Measurements from ENCODE around the gene MLPH.

MLPH gene

DNA sequence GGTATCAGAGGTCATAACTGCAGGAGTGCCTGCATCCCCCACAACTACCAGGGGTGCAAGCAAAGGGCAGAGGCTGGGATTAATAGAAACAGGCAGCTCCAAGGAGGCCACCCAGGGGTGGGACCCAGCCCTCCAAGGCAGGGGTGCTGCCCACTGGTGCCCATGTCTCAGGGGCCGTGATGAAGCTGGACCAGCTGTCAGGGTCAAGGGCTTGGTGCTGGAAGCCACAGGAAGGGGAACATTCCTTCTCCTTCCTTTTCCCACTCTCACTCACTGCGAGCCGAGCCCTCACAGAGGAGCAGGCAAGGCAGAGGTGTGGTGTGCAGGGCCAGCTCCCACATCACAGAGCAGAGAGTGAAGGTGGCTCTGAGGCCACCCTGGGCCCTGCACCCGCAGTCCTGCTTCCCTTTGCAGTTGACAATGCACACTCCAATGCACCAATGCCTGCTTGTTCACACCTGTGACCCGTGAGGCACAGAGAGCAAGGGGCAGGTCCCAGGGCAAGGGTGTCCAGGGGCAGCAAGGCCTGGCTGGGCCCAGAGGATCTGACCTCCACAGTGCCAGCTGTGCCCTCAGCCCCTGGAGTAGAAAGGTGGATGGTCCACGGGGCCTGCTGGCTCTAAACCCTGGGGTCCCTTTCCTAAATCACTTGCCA, 28.7 kb downstream of the MLPH start:
- no peak for DNase-seq (ENCODE audit: low read depth in 4 of 4, low spot score in 1 of 4)

DNA sequence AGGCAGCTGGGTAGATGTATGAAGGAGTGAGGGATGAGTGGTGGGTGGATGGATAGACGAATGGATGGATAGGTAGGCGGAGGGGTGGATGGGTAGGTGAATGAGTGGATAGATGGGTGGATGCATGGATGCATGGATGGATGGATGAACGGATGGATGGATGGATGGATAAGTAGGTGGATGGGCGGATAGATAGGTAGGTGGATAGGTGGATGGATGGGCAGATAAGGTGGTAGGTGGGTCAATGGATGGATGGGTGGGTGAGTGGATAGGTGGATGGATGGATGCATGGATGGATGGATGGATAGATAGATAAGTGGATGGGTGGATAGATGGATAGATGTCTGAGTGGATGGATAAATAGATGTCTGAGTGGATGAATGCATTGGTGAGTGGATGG, 30.1 kb downstream of the MLPH start:
- no peak for DNase-seq (ENCODE audit: low read depth in 4 of 4, low spot score in 1 of 4)

GRCh38 chr2:237517990-237518389, 30.9 kb downstream of the MLPH start:
- no peak for DNase-seq (ENCODE audit: low read depth in 4 of 4, low spot score in 1 of 4)

GRCh38 chr2:237519506-237520245, 32.6 kb downstream of the MLPH start:
- no peak for DNase-seq (ENCODE audit: low read depth in 4 of 4, low spot score in 1 of 4)

GRCh38 chr2:237520290-237520689, 33.2 kb downstream of the MLPH start:
- DNase-seq (ENCODE audit: low read depth in 4 of 4, low spot score in 1 of 4) = no peak

DNA sequence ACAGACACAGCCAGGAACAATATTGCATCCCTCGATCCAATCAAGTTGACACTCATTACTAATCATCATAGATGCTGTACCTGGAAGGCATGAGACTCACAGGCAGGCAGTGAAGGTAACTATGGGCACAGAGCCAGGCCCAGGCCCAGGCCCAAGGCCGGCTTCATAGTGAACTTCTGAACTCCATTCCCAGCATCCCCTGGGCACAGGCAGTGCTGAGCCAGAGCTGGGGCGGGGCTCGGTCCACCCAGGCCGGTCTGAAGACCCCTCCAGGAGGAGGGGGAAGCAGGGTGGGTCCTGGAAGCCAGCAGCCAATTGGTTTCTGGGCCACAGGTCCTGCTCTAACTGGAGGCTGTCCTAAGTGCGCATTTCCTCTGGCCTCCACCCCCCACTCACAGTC, 37.6 kb downstream of the MLPH start:
- no peak for DNase-seq (ENCODE audit: low read depth in 4 of 4, low spot score in 1 of 4)

DNA sequence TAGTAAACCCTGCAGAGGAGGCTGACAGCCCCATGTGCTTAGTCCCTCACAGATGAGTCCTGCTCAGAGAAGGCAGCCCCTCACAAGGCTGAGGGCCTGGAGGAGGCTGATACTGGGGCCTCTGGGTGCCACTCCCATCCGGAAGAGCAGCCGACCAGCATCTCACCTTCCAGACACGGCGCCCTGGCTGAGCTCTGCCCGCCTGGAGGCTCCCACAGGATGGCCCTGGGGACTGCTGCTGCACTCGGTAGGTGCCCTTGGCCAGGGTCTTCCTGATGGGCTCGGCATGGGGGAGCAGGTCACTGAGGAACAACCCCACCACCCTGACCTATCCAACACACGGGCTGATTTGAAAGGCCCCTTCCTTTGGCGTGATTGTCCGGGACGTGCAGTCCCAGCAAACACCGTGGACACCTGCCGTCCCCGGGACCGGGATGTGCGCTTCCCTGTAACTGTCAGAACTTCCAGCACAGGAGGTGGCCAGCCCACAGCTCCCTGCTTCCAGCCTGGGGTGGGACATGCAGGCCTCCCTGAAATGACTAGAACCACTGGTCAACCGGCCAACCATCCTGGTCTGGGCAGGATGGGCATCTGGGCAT, 38.6 kb downstream of the MLPH start:
- no peak for DNase-seq (ENCODE audit: low read depth in 4 of 4, low spot score in 1 of 4)

- DNase-seq (ENCODE audit: low read depth in 4 of 4, low spot score in 1 of 4) = no peak
Observed at GRCh38 chr2:237527233-237527632, 40.2 kb downstream of the MLPH start.

DNA sequence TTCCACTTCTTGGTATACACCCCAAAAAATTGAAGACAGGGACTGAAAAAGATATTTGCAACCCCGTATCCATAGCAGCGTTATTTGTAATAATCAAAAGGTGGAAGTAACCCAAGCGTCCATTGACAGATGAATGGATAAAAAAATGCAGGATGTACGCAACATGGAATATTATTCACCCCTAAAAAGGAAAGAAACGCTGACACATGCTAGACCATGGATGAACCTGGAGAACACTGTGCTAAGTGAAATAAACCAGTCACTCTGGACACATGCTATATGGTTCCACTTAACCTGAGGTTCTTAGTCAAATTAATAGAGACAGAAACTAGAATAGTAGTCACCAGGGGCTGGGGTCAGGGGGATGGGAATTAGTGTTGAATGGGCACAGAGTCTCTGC, 40.7 kb downstream of the MLPH start:
- DNase-seq (ENCODE audit: low read depth in 4 of 4, low spot score in 1 of 4) = no peak

- no peak for DNase-seq (ENCODE audit: low read depth in 4 of 4, low spot score in 1 of 4)
Observed at GRCh38 chr2:237529452-237530402, 42.7 kb downstream of the MLPH start.

DNA sequence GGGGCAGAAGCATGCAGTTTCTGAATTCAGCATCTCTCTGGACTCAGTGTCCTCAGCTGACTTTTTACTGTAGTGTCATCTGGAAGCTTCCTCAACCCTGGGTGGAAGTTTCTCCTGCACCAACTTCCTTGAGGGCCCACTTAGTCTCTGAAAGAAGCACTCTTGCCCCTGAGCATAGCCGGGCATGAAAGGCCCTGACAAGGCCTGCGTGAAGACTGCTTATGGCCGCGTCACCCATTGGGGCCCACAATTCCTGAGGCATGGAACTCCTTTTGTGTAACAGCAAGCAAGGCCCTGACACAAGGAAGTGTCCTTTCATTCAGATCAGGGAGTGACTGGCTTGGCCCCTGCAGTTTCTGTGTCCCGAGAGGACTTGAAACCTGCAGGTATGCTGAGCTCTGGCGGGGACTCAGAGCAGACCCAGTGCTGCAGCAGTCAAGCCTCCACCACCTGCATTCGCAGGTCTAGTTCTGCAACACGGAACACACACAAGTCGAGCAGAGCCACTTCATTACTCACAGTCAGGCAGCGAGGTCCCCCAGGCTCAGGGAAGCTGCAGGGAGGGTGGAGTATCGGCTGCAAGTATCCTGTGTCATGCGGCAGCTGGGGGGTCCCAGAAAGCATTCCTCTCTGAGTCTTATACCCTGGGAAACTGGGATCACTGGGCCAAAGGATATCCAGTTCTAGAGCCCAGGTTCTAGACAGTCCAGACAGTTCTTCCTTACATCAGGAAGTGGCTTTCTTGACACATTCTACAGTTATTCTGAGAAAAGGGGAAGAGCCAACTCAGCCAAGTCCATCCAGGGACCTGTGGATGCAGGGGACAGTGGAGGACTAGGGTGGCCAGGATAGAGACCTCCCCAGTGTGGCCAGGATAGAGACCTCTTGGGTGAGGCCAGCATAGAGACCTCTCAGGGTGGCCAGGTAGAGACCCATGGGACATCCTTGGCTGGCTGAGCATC, 43.7 kb downstream of the MLPH start:
- no peak for DNase-seq (ENCODE audit: low read depth in 4 of 4, low spot score in 1 of 4)

DNA sequence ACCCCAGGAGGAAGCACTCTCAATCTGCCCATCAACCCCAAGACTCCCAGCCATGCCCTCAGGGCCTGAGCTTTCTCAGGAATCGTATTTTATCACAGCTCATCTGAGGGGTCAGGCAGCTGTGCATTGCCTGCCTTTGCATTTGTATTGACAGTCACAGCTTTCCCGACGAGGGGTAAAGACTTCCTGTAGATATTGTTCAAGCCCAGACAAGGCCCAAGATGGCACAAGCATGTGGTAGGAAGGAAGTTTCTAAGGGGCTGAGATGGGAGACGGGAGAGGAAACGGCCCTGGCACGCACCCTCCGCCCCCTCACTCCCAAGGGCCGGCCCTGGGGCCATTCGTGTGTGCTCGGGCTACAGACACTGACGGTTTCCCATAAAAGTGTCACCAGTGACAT, 45.1 kb downstream of the MLPH start:
- no peak for DNase-seq (ENCODE audit: low read depth in 4 of 4, low spot score in 1 of 4)

GRCh38 chr2:237533668-237534161, 46.7 kb downstream of the MLPH start:
- no peak for DNase-seq (ENCODE audit: low read depth in 4 of 4, low spot score in 1 of 4)

- no peak for DNase-seq (ENCODE audit: low read depth in 4 of 4, low spot score in 1 of 4)
Observed at GRCh38 chr2:237534380-237534779, 47.3 kb downstream of the MLPH start.

DNA sequence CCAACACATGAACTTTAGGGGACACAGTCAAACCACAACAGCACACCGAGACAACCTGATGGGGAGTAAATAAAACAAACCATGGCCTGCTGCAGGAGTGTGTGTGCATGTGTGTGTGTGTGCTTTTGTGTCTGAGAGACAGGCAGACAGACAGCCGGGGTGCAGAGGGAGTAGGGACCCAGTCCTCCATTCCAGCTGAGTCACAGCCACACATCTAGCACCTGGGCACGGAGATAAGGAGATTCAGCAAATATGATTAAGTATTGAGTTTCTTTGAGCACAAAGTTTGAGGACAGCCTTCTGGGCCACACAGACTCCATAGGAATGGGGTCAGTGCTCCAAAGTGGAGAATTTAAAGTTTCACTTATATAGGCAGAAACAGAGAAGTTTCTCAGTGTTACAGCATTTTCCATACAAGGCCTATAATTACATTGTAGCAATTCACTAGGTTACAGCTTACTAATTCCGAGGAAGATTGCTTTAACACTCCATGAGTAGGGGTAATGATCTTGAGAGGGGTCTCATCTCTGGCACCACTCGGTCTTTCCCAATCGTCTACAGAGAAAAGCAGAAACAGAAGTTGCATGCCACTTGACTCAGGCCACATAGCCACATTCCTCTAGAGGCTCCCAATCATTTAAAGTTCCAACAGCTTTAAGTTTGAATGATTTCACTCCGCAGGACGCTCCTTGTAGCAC, 48.5 kb downstream of the MLPH start:
- DNase-seq (ENCODE audit: low read depth in 4 of 4, low spot score in 1 of 4) = no peak

DNA sequence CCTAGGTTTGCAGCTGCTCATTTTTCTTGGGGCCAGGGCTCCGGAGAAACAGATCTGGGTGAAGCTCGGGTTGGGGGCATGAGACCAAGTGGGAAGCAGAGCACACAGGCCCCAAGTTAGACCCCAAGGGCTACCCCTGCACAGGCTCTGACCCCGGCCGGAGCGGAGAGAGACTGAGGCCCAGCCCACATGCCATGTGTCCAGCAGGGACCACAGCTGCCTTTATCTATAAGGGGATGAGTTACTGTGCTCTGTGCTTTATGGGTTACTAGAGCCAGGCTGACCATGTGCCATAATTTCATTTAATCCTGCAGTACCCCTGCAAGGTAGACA, 49.0 kb downstream of the MLPH start:
- no peak for DNase-seq (ENCODE audit: low read depth in 4 of 4, low spot score in 1 of 4)

DNA sequence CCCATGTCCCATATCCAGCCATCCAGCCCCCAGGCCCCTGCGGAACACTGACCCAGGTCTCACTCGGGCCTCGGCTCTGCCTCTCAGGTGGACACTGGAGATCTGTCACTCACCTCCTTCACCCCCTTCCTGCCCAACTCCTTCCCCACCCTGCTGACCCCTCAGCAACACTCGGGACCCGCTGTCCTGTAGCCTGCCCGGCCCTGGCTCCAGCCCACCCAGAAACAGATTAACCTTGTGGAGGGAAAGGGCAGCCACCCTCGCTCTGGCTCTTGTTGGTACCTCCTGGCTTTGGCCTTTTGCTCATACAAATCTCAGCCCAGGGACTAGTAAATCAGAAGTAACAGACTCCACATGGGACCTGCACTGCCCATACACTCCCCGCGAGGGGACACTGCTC, 49.6 kb downstream of the MLPH start:
- DNase-seq (ENCODE audit: low read depth in 4 of 4, low spot score in 1 of 4) = no peak

DNA sequence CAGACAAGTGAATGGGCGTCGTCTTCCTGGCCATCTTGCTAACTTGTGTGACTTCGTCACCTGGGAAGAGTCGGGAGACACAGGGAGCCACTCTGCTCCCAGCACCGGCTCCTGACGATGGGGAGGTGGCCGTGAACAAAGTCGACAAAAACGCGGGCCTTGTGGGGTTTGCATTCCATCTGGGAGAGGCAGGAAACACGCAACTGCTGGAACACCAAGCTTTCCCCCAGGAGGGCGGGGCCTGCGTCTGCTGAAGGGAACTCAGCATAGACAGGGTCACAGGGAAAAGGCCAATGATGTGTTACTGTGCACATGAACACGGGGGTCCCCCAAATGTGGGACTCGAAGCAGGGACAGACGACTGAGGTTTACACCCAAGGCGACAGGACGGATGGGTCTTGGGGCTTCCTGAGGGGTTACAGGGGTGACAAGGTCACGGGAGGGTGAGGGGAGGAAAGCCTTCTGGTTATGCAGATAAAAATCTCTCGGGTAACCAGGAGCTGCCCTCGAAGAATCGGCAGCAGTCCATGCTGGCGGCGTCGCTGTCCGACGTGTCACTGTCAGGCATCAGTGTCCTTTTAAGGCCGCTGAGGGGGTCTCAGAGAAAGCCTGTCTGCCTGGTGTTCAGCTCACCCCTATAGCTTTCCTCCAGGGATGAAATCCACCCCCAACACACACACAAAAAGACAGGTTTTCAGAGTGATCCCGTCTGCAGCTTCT, 51.1 kb downstream of the MLPH start:
- no peak for DNase-seq (ENCODE audit: low read depth in 4 of 4, low spot score in 1 of 4)

DNA sequence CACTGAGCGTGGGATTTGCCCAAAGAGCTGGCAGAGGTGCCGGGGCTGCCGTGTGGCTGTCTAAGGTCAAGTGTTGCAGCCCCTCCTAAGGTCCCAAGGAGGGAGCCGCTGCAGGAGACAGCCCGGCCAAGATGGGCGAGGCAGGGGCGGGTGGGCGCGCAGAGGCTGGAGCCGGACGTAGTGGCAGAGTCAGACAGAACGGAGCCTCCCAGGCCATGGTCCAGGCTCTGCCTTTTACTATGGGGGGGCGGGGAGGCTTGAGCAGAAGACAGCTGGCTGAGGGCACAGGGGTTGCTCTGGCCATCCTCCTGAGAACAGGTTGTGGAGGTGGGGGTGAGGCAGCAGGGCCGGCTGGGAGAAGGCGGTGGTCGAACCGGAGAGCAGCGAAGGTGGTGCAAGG, 51.9 kb downstream of the MLPH start:
- no peak for DNase-seq (ENCODE audit: low read depth in 4 of 4, low spot score in 1 of 4)
